ENCODE measurements around the gene PIM2.

DNA sequence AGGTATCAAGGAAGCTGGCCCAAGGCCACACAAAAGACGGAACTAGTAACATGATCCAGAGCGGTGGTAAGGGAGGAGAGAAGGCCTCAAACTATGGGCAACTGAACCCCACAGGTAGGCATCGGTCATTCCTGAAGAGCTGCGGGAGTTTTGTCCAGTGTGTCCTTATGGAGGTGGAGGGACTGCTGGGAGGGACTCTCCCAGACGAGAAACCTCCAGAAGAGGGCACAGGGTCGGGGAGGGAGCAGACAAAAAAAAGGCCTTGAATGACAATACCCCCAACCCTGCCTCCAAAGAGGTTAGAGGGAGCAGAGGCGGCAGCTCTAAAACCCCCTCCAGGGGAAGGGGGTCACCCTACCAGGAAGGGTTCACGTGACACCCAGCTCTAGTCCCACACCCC, 14.6 kb downstream of the PIM2 start:
- TF ChIP-seq, protein P1, sequence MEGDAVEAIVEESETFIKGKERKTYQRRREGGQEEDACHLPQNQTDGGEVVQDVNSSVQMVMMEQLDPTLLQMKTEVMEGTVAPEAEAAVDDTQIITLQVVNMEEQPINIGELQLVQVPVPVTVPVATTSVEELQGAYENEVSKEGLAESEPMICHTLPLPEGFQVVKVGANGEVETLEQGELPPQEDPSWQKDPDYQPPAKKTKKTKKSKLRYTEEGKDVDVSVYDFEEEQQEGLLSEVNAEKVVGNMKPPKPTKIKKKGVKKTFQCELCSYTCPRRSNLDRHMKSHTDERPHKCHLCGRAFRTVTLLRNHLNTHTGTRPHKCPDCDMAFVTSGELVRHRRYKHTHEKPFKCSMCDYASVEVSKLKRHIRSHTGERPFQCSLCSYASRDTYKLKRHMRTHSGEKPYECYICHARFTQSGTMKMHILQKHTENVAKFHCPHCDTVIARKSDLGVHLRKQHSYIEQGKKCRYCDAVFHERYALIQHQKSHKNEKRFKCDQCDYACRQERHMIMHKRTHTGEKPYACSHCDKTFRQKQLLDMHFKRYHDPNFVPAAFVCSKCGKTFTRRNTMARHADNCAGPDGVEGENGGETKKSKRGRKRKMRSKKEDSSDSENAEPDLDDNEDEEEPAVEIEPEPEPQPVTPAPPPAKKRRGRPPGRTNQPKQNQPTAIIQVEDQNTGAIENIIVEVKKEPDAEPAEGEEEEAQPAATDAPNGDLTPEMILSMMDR (IDR thresholded peaks at IDR 0.05; ENCODE audit: low read depth, low read length): no peak
- no peak for TF ChIP-seq POLR2A (IDR thresholded peaks at IDR 0.05; ENCODE audit: extremely low read depth, insufficient read length)
